NCI-H510A (cell line): ENCODE results near the gene SMG1.
"Not testable (repeated sequence)": the region's sequence is repeated elsewhere in the genome, so short reads cannot be mapped to it uniquely, and the experiment has no call there.

Experiments
- DNase-seq: peaks from one replicate; lab custom pipeline; 2025; lab: John Stamatoyannopoulos, UW

The SMG1 gene

GRCh38 chr16:18933501-18933900, 7.3 kb upstream of the SMG1 start:
- DNase-seq = no peak

GRCh38 chr16:18932243-18932987, 6.2 kb upstream of the SMG1 start:
- DNase-seq = no peak

- DNase-seq = no peak
Observed at GRCh38 chr16:18931756-18932155, 5.5 kb upstream of the SMG1 start.

GRCh38 chr16:18930095-18930494, 3.9 kb upstream of the SMG1 start:
- DNase-seq = not testable (repeated sequence)

- DNase-seq = not testable (repeated sequence)
Observed at GRCh38 chr16:18928073-18928472, 1.9 kb upstream of the SMG1 start.

- peak; percentile 73 for DNase-seq
Observed at GRCh38 chr16:18925215-18925985, 808 bp downstream of the SMG1 start.

GRCh38 chr16:18923935-18924334, 2.3 kb downstream of the SMG1 start:
- DNase-seq = not testable (repeated sequence)

GRCh38 chr16:18923124-18923523, 3.1 kb downstream of the SMG1 start:
- DNase-seq = not testable (repeated sequence)

- DNase-seq = not testable (repeated sequence)
Observed at GRCh38 chr16:18909585-18909984, 16.6 kb downstream of the SMG1 start.

- DNase-seq = not testable (repeated sequence)
Observed at GRCh38 chr16:18908716-18909115, 17.5 kb downstream of the SMG1 start.

GRCh38 chr16:18902778-18903177, 23.4 kb downstream of the SMG1 start:
- not testable (repeated sequence) for DNase-seq

GRCh38 chr16:18902044-18902443, 24.2 kb downstream of the SMG1 start:
- DNase-seq = not testable (repeated sequence)

GRCh38 chr16:18901194-18901593, 25.0 kb downstream of the SMG1 start:
- not testable (repeated sequence) for DNase-seq

- DNase-seq = not testable (repeated sequence)
Observed at GRCh38 chr16:18884456-18884855, 41.8 kb downstream of the SMG1 start.

- not testable (repeated sequence) for DNase-seq
Observed at GRCh38 chr16:18877734-18878133, 48.5 kb downstream of the SMG1 start.

- DNase-seq = not testable (repeated sequence)
Observed at GRCh38 chr16:18877259-18877658, 48.9 kb downstream of the SMG1 start.

GRCh38 chr16:18876301-18876700, 49.9 kb downstream of the SMG1 start:
- DNase-seq = not testable (repeated sequence)

GRCh38 chr16:18869043-18869771, 57.0 kb downstream of the SMG1 start:
- DNase-seq = not testable (repeated sequence)

GRCh38 chr16:18866277-18866823, 59.9 kb downstream of the SMG1 start:
- not testable (repeated sequence) for DNase-seq

GRCh38 chr16:18862891-18863290, 63.3 kb downstream of the SMG1 start:
- DNase-seq = not testable (repeated sequence)

- DNase-seq = no peak
Observed at GRCh38 chr16:18855196-18855595, 71.0 kb downstream of the SMG1 start.

- no peak for DNase-seq
Observed at GRCh38 chr16:18853694-18854093, 72.5 kb downstream of the SMG1 start.
